GM21447 (cell line): ENCODE measurements around the gene ACTR6.
"Not testable (repeated sequence)": the region's sequence is repeated elsewhere in the genome, so short reads cannot be mapped to it uniquely, and the experiment has no call there.

Experiments used
- ATAC-seq: cut with Tn5 transposase; IDR thresholded peaks from one replicate; pipeline ENCODE4 v1.9.1; 2021; ENCODE audit not compliant: unreplicated experiment

Gene ACTR6

DNA sequence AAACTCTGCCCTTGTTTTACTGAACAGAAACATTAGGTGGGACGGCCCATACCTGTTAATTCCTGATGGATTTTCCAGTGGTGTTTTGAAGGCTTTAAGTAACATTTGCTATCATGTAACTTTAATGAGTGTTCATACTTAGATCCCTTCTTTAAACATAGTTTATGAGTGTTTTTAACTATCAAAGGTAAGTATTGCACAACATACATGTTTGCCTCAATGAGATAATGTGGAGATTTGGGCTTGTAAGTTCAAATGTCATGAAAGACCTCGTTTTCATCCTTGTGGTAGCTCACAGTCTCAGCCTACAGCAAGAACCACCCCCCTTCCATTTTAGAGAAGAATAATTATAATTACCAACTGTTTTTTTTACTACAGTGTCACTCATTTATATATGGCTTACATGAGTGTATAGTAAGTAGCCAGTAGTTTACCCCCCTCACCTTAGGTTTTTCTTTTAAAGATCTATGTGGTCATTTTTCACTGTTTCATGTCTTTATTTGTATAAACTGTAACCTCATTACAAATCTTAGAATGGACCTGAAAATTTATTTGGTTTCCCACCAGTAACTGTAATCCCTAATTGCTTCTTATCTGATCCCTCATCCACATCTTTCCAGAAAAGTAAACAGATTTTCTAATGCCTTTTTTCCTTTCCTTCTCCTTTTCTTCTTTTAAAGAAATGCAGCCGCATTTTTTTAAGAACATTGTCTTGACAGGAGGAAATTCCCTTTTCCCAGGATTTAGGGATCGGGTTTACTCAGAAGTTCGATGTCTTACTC, 18.9 kb downstream of the ACTR6 start:
- ATAC-seq = no peak

DNA sequence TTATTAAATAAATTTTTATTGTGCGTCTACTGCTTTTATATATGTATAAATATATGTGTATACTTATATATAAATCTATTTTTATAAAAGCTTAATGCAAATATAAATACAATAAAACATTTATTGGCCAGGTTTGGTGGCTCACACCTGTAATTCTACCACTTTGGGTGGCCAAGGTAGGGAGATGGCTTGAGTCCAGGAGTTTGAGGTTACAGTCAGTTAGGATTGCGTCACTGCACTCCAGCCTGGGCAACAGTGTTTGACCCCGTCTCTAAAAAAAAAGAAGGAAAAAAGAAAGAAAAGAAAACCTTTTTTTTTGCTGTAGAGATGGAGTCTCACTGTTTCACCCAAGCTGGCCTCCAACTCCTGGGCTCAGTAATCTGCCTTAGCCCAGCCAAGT, 20.9 kb downstream of the ACTR6 start:
- no peak for ATAC-seq

DNA sequence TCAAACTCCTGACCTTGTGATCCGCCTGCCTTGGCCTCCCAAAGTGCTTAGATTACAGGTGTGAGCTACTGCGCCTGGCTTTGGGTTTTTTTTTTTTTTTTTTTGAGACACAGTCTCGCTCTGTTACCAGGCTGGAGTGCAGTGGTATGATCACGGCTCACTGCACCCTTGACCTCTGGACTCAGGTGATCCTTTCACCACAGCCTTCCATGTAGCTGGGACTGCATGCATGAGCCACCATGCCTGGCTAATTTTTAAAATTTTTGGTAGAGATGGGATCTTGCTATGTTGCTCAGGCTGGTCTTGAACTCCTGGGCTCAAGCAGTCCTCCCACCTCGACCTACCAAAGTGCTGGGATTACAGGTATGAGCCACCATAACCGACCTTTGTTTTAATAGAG, 21.6 kb downstream of the ACTR6 start:
- not testable (repeated sequence) for ATAC-seq

DNA sequence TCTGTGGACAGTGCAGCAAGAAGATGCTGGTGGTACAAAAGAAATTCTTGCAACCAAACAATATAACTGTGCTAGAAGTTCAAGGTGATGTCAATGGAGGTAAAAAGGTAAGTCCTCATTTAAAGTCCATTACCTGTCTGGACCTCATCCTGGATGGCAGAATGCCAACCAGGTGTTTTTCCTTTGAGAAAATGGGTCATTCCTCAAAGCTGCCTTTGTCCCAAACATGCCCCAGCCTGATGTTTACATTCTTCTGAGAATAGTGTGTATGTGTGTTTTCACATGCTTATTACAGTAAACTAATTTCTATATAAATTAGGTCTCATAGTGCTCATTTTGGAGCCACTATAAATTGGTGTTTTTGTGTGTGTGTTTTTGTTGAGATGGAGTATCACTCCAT, 24.9 kb downstream of the ACTR6 start:
- ATAC-seq = no peak

DNA sequence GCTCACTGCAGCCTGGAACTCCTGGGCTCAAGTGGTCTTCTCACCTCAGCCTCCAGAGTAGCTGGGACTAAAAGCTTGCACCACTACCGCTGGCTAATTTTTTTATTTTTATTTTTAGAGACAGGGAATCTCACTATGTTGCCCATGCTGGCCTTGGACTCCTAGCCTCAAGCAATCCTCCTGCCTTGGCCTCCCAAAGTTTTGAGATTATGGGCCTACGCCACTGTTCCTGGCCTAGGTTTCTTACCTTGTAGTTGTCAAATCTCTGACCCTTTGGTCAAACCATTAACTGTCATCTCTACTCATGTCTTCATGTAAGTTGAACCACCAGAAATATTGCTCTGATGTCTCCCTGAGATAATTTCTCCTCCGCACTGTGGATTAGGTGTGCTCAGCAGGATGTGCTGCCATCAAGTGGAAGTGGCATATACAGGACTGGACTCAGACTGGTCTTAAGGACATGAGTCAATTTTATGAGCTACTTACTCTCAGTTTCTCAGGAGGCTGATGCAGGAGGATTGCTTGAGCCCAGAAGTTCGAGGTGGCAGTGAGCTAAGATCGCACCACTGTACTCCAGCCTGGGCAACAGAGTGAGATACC, 28.5 kb downstream of the ACTR6 start:
- no peak for ATAC-seq

DNA sequence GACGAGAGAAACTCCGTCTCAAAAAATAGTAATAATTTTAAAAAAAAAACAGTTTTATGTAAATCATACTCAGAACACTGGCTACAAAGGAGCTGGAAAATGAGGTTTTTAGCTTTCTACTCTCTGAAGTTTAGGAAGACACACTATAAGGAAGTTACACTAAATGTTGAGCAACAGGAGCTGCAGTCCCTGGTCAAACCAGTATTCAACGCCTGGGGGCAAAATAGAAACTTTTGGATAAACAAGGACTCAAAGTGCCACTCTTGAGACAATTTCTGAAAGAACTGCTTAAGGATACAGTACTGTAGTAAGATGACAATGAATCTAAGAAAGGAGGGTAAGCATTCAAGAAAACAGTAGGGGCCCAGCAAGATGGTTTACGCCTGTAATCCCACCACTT, 29.3 kb downstream of the ACTR6 start:
- ATAC-seq = no peak

DNA sequence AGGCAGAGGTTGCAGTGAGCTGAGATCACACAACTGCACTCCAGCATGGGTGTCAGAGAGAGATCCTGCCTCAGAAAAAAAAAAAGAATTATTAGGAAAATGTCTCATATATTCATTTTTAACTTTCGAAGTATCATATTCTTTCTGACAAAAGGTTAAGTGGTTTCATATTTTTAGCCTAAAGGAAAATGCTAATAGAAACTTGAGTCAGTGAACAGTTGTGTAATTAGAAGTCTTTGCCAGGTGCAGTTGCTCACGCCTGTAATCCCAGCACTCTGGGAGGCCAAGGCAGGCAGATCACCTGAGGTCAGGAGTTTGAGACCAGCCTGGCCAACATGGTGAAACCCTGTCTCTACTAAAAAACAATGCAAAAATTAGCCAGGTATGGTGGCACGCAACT, 31.3 kb downstream of the ACTR6 start:
- not testable (repeated sequence) for ATAC-seq

DNA sequence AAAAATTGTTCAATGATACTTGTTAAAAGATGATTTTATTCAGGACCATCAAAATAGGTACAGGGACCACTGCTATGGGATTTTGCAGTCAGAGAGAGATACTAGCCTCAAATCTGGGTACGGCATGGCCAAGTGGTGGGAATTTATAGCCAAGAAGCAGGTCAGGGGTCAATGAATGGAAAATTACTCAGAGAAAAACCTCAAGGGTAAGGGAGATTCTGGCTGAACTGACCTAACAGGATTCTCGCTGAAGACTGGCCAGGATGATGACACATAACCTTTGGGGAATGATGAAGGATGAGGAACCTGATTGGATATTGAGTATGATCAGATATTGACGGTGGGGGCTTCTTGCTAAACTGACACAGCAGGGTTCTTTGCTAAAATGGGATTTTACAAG, 33.6 kb downstream of the ACTR6 start:
- ATAC-seq = no peak

DNA sequence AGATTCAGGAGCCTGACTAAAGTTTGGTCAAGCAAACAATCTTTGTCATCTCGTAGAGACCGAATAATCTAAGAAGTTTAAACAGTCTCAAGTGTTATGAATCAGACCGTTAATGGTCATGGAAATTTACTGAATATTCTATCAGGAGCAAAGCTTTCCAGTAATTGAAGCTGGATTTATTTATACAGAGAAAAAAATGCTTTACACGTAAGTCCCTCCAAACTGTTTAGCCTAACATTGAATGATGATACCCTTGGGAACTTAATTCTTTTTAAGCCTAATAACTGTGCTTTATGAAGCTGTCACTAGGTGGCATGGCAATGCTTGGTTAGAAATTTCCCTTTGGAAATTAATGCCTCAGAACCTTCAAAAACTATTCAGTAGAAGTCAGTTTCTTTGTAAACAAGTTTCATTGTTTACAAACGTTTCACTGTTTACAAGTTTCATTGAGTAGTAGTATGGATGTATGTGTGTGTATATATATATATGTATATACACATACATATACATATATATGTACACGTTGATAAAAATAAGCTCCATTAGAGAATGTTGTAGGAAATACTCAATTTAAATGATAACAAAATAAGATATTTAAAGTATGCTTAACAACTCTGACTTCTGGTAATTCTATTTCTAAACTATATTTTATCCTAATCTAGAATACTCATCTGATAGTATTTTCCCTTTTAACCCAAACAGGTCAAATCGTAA, 34.1 kb downstream of the ACTR6 start:
- peak; percentile 53 for ATAC-seq

DNA sequence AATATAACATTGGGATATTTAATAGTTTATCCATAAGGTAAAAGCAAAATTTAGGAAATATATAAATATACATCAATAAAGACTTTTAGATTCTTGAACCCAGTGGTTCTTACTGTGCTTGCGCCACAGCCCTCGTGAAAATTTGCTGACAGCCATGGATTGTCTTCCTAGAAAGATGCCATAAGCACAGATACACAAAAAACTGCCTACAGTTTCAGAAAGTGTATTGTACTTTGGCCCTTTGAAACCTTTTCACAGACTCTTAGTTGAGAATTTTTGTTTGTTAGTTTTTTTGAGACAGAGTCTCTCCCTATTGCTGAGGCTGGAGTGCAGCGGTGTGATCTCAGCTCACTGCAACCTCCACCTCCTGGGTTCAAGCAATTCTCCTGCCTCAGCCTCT, 38.2 kb downstream of the ACTR6 start:
- ATAC-seq = no peak

DNA sequence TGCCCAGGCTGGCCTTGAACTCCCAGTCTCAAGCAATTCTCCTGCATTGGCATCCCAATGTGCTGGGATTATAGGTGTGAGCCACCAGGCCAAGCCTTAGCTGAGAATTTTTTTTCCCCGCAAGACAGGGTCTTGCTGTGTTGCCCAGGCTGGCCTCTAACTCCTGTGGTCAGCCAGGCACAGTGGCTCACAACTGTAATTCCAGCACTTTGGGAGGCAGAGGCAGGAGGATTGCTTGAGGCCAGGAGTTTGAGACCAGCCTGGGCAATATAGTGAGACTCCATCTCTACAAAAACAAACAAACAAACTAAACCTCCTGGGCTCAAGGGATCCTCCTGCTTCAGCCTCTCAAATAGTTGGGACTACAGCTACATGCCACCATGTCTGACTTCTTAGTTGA, 39.0 kb downstream of the ACTR6 start:
- ATAC-seq = no peak

DNA sequence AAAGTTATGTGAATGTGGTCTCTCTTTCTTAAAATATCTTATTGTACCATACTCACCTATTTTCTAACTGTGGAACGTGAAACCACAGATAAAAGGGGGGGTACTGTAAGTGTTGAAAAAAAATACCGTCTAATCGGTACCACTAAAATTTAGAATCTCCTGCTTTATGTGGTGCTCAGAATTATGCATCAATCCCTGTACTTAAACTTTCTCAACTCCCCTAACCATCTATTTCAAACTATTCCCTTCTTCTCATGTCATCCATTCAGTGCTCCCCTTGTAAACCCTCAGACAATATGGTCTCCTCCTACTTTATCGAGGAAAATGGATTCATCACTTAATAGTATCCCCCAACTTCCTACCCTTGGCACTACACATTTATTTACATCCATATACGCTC, 42.5 kb downstream of the ACTR6 start:
- ATAC-seq = no peak

DNA sequence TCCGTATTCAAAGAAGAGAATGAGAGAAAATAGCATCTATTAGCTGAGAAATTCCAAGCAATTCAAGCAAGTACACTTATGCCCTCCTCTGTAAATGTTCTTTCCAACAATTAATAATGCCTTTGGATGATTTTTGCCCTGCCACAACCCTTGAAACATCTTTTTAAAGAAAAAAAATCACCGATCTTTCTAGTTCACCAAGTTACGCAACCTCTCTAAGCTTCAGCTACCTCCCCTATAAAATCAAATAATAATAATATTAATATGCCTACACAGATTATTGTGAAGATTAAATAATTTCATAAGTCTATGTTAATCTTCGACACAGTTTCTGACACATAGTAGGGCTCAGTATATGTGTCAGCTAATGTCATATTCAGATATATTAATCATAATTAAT, 47.1 kb downstream of the ACTR6 start:
- ATAC-seq = no peak

DNA sequence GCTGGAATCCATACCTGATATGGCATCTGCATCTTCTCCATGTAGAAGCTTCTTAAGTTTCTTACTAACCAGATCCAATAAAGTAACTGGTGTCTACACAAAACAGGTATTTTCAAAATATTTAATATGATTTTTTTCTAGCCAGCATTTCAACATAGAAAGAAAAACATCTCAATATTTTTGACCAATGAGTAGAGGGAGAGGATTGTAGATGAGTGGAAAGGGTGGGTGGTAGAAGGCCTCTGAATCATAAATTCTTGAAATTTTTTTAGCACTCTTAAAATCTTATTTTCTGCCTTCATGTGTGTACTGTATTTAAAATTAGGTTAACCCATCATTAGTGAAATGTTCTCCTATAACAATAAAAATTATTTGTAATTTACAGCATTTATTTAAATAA, 48.3 kb downstream of the ACTR6 start:
- ATAC-seq = no peak

DNA sequence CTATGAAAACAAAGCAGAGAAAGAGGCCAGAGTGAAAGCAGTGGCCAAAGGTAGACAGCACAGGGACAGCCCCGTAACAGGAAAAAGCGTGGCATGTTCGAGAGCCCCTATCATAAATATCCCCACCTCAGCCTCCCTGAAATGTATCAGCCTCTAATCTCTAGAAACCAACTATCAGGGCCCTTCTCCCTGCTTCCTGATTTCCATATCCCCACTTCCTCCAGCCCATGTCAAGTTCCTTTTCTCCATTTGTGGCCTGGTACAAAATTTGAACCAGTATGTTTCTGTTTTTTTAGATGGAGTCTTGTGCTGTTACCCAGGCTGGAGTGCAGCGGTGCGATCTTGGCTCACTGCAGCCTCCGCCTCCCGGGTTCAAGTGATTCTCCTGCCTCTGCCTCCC, 49.3 kb downstream of the ACTR6 start:
- ATAC-seq = no peak

DNA sequence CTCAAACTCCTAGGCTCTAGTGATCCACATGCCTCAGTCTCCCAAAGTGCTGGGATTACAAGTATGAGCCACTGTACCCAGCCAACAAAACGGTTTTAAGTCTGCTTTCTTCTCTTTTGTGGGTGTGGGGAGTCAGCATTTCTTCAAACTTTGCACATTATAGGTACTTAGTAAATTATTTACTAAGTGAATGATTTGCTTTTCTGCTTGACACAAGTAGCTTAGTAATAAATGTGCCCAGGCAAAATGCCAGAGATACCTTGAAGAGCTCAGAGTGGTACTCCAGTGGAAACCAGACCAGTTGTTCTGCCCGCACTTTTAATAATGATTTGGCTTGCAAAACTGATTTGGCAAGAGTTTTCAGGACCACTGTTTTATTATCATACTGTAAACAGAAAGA, 51.3 kb downstream of the ACTR6 start:
- ATAC-seq = no peak

DNA sequence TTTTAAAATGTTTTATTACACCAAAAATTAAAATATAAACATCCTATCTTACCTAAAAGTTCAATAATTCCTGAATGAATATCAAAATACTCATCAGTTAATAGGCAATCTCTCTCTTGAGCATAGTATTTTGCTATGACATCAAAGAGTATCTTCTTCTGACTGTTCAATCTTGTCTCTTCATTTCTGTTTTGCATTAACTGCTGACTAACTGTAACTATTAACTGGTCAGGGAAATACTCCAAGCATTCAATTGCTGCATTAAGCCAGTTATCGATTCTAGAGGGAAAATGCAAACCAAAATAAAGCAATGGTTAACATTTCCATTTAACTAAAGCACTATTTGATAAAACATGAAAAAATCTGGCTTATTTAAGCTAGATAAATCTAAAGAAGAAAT, 52.8 kb downstream of the ACTR6 start:
- ATAC-seq = no peak

DNA sequence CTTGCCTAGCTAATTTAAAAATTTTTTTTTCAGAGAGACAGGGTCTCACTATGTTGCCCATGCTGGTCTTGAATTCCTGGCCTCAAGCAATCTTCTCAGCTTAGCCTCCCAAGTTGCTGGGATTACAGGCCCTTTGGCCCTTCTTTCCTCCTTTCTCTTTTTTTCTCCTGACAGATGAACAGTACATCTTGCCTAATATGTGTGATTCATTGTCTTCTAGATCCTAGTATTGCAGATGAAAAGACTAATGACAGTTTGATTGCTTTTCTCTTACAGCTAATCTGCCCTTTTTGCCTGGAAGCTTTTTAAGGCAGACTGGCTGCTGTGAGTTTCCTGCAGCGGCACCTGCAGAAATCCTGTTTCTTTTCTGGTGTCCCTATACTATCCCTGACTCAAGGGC, 54.3 kb downstream of the ACTR6 start:
- ATAC-seq = no peak

DNA sequence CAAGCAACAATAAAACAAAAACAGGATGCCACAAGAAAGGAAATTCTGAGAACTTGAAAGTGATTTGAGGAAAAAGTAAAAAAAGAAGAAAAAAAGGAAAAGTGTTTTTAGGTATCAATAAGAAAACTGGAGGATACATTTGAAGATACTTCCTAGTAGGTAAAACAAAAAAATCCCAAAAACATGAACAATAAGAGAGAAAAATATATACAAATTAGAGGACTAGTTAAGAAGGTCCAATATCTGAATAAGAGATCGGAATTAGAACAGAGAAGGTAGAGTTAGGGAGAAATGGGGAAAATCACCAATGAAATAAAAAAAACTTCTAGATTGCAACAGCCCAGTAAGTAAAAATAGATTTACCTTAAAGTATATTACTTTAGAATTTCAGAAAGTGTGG, 57.5 kb downstream of the ACTR6 start:
- ATAC-seq = no peak

DNA sequence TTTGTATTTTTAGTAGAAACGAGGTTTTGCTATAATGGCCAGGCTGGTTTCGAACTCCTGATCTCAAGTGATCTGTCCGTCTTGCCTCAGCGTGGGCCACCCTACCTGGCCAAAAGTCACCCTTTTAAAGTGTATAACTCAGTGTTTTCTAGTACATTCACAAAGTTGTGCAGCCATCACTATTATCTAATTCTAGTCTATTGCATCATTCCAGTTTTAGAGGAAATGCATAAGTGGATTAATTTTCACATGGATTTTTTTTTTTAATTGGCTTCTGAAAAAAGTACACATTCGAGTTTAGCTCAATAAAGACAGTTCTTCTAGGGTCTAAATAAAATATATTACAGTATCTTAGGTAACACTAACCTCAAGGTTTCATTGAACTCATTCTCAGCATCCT, 62.5 kb downstream of the ACTR6 start:
- no peak for ATAC-seq

DNA sequence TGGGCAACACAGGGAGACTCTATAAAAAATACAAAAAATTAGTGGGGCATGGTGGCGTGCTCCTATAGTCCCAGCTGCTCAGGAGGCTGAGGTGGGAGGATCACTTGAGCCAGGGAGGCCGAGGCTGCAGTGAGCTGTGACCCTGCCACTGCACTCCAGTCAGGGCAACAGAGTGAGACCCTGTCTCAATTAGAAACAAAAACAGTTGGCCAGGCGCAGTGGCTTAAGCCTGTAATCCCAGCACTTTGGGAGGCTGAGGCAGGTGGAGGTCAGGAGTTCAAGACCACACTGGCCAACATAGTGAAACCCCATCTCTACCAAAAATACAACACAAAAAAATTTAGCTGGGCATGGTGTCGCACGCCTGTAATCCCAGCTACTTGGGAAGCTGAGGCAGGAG, 64.5 kb downstream of the ACTR6 start:
- ATAC-seq = not testable (repeated sequence)
